ENCODE data around the gene NFIB.
A peak's percentile ranks its signal among the peaks of the same experiment; 100 is the strongest.

Gene NFIB

DNA sequence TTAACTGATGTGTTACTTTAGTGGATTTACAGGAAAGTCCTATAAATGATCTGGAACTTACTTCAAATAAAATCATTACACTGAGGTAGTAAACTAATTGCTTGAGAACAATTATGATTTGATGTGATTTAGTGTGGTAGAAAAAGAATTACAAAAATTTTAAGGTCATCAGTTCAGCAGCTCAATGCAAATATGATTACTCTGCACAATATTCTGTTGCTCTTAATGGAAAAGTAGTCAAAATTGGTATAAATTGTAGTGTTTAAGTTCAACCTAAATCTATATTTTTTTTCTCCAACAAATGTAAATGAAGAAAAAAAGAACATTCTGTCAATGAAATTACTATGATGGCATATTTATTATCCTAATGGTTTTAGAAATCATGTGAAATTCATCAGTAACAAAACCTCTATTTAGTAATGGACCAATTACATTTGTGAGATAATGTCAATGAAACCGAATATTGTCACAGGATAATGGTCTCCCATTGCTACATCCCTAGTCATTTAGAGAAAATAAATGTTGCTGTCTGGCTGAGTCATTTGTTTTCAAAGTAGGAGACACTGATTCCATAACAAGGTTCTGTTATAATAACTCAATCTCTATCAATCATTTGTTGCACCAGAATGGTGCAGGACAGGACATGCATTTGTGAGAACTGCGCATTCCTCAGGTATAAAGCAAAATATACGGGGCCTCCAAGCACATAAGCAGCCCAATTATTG lies 177.1 kb downstream of the NFIB start:
- H3K36me3 Mint-ChIP-seq (ENCODE audit: low read depth): no peaks in the 10 kb centered on the region
- H3K27me3 Mint-ChIP-seq (ENCODE audit: low read depth, poor library complexity): no peaks in the 10 kb centered on the region
- peaks cover 24% of the 10 kb centered on the region for H3K4me1 Mint-ChIP-seq
- no peaks in the 10 kb centered on the region for H3K9me3 Mint-ChIP-seq
- no peak overlapping the region for H3K27ac Mint-ChIP-seq
- DNase-seq: no peak
- no peak overlapping the region for H3K4me3 Mint-ChIP-seq
- TF ChIP-seq, protein P1, sequence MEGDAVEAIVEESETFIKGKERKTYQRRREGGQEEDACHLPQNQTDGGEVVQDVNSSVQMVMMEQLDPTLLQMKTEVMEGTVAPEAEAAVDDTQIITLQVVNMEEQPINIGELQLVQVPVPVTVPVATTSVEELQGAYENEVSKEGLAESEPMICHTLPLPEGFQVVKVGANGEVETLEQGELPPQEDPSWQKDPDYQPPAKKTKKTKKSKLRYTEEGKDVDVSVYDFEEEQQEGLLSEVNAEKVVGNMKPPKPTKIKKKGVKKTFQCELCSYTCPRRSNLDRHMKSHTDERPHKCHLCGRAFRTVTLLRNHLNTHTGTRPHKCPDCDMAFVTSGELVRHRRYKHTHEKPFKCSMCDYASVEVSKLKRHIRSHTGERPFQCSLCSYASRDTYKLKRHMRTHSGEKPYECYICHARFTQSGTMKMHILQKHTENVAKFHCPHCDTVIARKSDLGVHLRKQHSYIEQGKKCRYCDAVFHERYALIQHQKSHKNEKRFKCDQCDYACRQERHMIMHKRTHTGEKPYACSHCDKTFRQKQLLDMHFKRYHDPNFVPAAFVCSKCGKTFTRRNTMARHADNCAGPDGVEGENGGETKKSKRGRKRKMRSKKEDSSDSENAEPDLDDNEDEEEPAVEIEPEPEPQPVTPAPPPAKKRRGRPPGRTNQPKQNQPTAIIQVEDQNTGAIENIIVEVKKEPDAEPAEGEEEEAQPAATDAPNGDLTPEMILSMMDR (IDR thresholded peaks at IDR 0.05): no peak

DNA sequence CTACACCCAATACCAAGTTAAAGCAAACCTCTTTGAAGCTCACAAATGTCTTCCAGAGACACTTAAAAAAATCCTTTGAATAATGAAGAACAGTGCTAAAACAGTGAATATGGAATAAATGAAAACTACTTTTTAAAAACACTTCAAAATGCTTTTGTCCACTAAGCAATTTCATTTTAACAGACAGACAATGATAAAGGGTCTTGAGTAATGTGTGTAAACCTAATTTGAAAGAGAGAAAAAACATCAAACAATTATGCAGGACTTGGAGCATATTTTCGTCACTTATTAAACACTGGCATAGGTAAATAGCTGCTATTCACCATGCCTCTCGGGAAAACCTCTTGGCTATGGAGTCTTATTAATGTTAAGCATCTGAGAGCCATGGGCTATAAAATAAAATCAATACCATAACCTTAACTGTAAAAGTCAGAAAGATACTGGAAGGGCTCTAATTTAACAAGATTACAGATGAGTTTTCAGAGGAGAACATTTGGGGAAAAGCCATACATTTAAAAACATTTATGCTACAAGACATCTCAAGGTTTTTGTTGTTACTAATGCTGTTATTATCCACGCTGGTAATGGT lies 177.8 kb downstream of the NFIB start:
- Mint-ChIP-seq H3K27ac (no peak overlapping the region), H3K36me3 (ENCODE audit: low read depth) (no peaks in the 10 kb centered on the region), H3K4me1 (peaks cover 28% of the 10 kb centered on the region), H3K9me3 (no peaks in the 10 kb centered on the region), H3K4me3 (no peak overlapping the region), H3K27me3 (ENCODE audit: low read depth, poor library complexity) (no peaks in the 10 kb centered on the region)
- no peak for DNase-seq
- TF ChIP-seq, protein P1 (IDR thresholded peaks at IDR 0.05): no peak

DNA sequence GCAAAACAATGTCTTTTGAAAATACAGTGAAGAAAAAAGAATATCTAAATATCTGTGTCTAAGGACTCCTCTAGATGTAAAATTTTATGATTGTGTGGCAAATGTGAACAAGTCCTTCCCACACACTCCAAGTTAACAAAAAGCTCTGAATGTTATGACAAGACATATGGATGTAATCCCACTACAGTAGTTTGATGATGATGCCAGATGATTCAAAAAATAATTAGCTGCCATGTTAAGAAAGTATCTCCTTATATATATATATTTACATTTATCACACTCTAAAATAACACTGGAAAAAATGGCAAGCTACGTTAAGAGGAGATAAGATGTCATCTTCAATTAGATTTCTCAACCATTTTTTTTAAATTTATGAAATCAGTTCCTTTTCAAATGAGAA lies 178.5 kb downstream of the NFIB start:
- Mint-ChIP-seq H3K36me3 (ENCODE audit: low read depth) (no peaks in the 10 kb centered on the region), H3K27ac (no peak overlapping the region), H3K27me3 (ENCODE audit: low read depth, poor library complexity) (no peaks in the 10 kb centered on the region)

DNA sequence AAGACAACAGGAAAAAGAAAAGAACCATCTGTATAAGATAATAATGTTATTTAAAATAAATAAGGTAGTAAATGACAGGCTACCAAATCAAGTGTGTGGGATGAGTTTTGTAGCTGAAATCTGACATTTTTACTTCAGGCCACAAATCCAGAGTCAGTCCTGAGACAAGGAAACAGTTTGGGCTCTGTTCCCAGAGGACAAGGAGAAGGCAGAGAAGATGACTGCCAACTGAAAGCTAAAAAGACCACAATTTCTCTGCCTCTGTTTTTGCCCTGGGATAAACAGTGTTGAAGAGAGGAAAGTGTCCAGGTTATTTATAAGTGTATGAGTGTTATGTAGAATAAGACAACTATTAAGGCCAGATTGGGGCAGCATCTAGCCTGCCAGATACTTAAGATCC lies 180.5 kb downstream of the NFIB start:
- no peaks in the 10 kb centered on the region for H3K36me3 Mint-ChIP-seq (ENCODE audit: low read depth)
- H3K4me3 Mint-ChIP-seq: no peak overlapping the region
- no peak for DNase-seq
- H3K27me3 Mint-ChIP-seq (ENCODE audit: low read depth, poor library complexity): no peaks in the 10 kb centered on the region
- TF ChIP-seq, protein P1 (IDR thresholded peaks at IDR 0.05): no peak
- no peaks in the 10 kb centered on the region for H3K9me3 Mint-ChIP-seq
- peak overlapping the region; percentile 74 for H3K27ac Mint-ChIP-seq
- peaks cover 23% of the 10 kb centered on the region for H3K4me1 Mint-ChIP-seq

More for the DNA sequence above, 178.5 kb downstream of the NFIB start:
- peaks cover 28% of the 10 kb centered on the region for H3K4me1 Mint-ChIP-seq
- no peak for DNase-seq
- TF ChIP-seq, protein P1 (IDR thresholded peaks at IDR 0.05): no peak
- H3K4me3 Mint-ChIP-seq: no peak overlapping the region
- no peaks in the 10 kb centered on the region for H3K9me3 Mint-ChIP-seq

DNA sequence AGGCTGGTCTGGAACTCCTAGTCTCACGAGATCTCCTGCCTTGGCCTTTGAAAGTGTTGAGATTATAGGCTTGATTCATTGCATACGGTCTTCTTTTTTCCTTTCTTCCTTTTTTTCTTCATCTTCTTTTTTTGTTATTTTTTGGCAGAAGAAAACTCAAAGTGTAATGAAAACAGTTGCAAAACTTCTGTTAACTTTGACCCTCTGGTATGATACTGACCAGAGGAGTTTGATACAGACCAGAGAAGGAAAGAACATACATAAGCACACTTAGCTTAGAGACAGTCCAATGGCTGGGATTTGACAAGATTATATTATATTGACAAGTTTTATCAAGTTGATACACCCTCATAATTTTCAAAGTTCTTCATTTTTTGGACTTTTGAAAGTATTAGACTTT lies 181.2 kb downstream of the NFIB start:
- H3K9me3 Mint-ChIP-seq: no peaks in the 10 kb centered on the region
- H3K27ac Mint-ChIP-seq: peak overlapping the region; percentile 38
- no peaks in the 10 kb centered on the region for H3K27me3 Mint-ChIP-seq (ENCODE audit: low read depth, poor library complexity)
- no peaks in the 10 kb centered on the region for H3K36me3 Mint-ChIP-seq (ENCODE audit: low read depth)
- H3K4me1 Mint-ChIP-seq: peaks cover 22% of the 10 kb centered on the region
- no peak for DNase-seq
- TF ChIP-seq, protein P1 (IDR thresholded peaks at IDR 0.05): no peak
- no peak overlapping the region for H3K4me3 Mint-ChIP-seq
